ENCODE measurements around the gene COQ8B. TPM values are rescaled to one million over a fixed set of nuclear protein-coding genes. Genes with fewer than 3 reads are reported as not detected.

COQ8B gene
- total RNA-seq, 1 donor from 2014 or later = 20.9 TPM

GRCh38 chr19:40690693-40691420 lies 25.8 kb downstream of the COQ8B start:
- TF ChIP-seq CTCF (conservative IDR thresholded peaks at IDR 0.05; ENCODE audit: low read depth, low read length) = no peak
- no peak for DNase-seq (ENCODE audit: low read depth)
- peak overlapping the region; percentile 64 for H3K4me3 ChIP-seq (ENCODE audit: low read depth, low read length)

GRCh38 chr19:40690050-40690692 lies 26.5 kb downstream of the COQ8B start, which contains the start of gene NUMBL:
Gene NUMBL, minus strand, starts transcription at chr19:40690651. Its CDS starts 168 bp downstream, at chr19:40690483.
- TF ChIP-seq CTCF (conservative IDR thresholded peaks at IDR 0.05; ENCODE audit: low read depth, low read length) = no peak
- no peak for DNase-seq (ENCODE audit: low read depth)
- H3K4me3 ChIP-seq (ENCODE audit: low read depth, low read length) = peak within 1 kb of the TSS; percentile 64

- DNase-seq (ENCODE audit: low read depth) = no peak
- TF ChIP-seq CTCF (conservative IDR thresholded peaks at IDR 0.05; ENCODE audit: low read depth, low read length) = no peak
- H3K4me3 ChIP-seq (ENCODE audit: low read depth, low read length) = peak overlapping the region; percentile 64
These were observed 27.2 kb downstream of the COQ8B start for GRCh38 chr19:40689339-40690049.

GRCh38 chr19:40688987-40689338 lies 27.7 kb downstream of the COQ8B start:
- TF ChIP-seq CTCF (conservative IDR thresholded peaks at IDR 0.05; ENCODE audit: low read depth, low read length) = no peak
- no peak for DNase-seq (ENCODE audit: low read depth)
- no peak overlapping the region for H3K4me3 ChIP-seq (ENCODE audit: low read depth, low read length)

GRCh38 chr19:40688309-40688708 lies 28.4 kb downstream of the COQ8B start:
- no peak for TF ChIP-seq CTCF (conservative IDR thresholded peaks at IDR 0.05; ENCODE audit: low read depth, low read length)
- H3K4me3 ChIP-seq (ENCODE audit: low read depth, low read length) = no peak overlapping the region
- no peak for DNase-seq (ENCODE audit: low read depth)

GRCh38 chr19:40687525-40688016 lies 29.1 kb downstream of the COQ8B start:
- TF ChIP-seq CTCF (conservative IDR thresholded peaks at IDR 0.05; ENCODE audit: low read depth, low read length) = no peak
- H3K4me3 ChIP-seq (ENCODE audit: low read depth, low read length) = no peak overlapping the region
- no peak for DNase-seq (ENCODE audit: low read depth)
